ENCODE measurements around the gene TRIM28.

TRIM28 gene

DNA sequence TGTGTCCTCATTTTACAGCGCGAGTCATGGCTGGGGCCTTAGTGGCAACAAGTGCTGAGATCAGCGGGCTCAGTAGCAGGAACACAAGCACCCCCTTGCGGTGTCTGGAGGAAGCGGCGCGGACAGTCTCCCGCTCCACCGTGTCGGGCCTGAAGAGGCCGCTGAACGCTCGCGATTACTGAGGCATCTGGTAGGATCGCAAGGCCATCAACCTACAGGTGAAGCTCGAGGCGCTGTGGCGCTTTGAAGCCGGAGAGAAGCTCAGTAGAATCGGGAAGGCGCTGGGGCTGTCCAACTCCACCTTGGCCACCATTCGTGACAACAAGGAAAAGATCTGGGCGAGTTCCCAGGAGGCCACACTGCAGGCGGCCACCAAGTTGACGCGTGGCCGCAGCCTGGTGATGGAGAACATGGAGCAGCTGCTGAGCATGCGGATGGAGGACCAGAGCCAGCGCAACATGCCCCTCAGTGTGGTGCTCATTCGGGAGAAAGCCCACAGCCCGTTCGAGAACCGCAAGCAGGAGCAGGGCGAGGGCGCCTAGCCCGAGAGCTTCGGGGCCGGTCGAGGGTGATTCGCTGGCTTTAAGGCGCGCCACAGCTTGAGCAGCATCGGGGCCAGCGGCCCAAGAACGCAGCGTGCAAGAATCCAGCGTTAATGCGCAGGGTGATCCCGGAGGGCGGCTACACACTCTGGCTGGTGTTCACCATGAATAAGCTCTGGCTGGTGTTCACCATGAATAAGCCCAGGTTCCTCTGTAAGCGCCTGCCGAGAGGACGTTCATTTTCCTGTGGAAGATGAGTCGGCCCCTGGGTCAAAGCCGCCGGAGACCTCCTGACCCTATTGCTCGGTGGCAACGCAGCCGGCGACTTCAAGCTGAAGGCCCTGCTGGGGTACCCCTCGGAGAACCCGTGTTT is 37.6 kb downstream of the TRIM28 start:
- no peak for DNase-seq

DNA sequence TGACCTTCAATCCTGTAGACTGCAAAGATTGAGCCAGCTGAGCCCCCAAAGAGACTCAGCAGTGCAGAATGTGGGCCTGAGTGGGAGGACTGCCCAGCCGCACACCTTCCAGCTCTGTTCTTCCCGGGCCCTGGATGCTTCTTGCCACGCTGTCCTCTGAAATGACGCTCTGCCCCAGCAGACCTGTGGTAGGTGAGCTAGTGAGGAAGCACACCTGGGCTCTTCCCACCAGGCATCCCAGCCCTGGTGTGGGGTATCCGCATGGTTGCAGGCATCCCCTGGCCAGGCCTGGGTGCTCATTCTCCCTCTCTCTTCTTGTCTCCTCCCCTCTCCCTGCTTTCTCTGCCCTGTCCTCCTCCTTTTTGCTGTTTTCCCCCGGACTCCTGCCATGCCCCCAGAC is 39.1 kb downstream of the TRIM28 start:
- DNase-seq, result no peak

DNA sequence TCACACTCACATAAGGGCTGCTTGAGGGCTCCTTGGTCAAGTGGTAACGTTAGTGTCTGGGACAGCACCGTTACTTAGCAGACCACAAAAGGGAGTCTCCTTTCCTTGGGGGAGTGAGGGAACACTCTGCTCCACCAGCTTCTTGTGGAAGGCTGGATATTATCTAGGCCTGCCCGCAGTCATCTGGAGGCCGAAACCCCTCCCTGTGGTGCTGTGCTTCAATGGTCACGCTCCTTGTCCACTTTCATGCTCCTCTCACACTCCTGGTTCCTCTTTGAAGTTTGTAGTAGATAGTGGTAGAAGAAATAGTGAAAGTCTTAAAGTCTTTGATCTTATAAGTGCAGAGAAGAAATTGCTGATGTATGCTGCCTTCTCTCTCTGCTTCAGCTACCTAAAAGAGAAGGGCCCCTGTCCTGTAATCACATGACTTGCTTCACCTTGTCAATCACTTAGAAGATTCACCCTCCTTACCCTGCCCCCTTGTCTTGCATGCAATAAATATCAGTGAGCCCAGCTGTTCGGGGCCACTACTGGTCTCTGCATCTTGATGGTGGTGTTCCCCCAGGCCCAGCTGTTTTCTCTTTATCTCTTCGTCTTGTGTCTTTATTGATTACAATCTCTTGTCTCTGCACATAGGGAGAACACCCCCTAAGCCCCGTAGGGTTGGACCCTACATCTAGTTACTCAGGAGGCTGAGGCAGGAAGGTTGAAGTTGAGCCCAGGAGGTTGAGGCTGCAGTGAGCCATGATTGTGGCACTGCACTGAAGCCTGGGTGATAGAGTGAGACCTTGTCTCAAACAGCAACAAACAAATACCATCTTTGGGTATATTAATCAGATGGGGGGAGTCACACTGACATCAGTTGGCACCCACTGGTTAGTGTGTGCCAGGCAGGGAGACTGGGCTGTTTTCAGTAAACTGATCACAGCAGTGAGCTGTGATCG is 40.9 kb downstream of the TRIM28 start:
- DNase-seq, result no peak

DNA sequence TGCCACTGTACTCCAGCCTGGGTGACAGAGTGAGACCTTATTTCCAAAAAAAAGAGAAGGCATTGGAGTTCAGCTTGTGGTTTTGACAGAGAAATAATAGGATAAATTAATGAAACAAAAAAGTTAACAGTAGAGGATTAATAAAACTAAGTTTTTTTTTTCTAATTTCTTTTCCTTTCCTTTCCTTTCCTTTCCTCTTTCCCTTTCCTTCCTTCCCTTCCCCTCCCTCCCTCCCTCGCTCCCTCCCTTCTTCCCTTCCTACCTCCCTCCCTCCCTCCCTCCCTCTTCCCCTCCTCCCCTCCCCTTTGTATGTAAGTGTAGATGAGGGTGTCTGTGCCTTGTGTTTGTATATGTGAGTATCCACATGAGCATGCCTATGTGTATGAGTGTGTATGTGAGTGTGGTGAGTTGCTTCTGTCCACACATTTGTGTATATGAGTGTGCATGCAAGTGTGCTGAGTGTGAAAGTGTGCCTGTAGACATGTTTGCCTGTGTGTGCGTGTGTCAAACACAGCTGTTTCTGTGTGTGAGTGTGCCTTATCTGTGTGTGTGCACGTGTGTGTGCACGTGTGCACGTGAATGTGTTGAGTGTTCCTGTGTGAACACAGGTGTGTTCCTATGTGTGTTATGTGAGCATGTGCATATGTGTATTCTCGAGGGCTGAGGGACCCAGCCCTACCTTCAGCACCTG is 41.7 kb downstream of the TRIM28 start:
- no peak for DNase-seq

DNA sequence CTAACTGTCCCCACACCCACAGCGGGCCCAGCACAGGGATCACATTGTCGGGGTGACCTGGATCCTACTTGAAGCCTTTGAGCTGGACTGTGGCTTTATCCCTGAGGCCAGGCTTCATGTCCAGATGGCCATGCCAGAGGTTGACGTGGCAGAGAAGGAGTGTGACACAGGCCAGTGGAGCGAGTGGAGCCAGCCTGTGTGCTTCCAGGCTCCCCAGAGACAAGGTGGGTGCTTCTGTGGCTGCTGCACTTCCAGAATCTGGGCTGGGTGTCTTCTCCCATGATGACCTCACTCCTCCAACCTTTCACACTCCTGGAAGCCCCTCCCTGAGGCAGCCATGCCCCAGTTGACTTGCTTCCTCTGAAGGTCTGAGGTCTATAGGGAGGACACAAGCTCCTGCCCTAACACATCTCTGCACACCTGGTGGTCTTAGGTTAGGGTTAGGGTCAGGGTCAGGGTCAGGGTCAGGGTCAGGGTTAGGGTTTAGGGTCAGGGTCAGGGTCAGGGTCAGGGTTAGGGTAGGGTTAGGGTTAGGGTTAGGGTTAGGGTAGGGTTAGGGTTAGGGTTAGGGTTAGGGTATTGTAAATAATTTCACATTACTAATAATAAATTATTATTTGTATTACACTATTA is 42.4 kb downstream of the TRIM28 start:
- no peak for DNase-seq

Data from NCI-H2171 treated with DMSO at 0.1 percent for 48 hours (cell line).